ENCODE results near the gene CRYBG3.

Gene CRYBG3

GRCh38 chr3:97974996-97975395 is 153.2 kb downstream of the CRYBG3 start:
- TF ChIP-seq POLR2AphosphoS5 (IDR thresholded peaks at IDR 0.05; ENCODE audit: low read depth, low read length) (no peak), TAF1 (IDR thresholded peaks at IDR 0.05; ENCODE audit: borderline replicate concordance, insufficient read depth, low read length) (no peak), REST (IDR thresholded peaks at IDR 0.05; ENCODE audit: insufficient read depth in 1 of 2, low read depth in 2 of 2, low read length in 2 of 2) (no peak), SIN3A (IDR thresholded peaks at IDR 0.05; ENCODE audit: borderline replicate concordance, insufficient read depth, low read length) (no peak), FOXP2 (optimal IDR thresholded peaks at IDR 0.05; ENCODE audit: borderline replicate concordance, extremely low read depth, extremely low read length, insufficient read depth) (no peak)

- TF ChIP-seq SIN3A (IDR thresholded peaks at IDR 0.05; ENCODE audit: borderline replicate concordance, insufficient read depth, low read length): no peak
- TF ChIP-seq REST (IDR thresholded peaks at IDR 0.05; ENCODE audit: insufficient read depth in 1 of 2, low read depth in 2 of 2, low read length in 2 of 2): no peak
- no peak for TF ChIP-seq FOXP2 (optimal IDR thresholded peaks at IDR 0.05; ENCODE audit: borderline replicate concordance, extremely low read depth, extremely low read length, insufficient read depth)
- TF ChIP-seq TAF1 (IDR thresholded peaks at IDR 0.05; ENCODE audit: borderline replicate concordance, insufficient read depth, low read length): no peak
- TF ChIP-seq POLR2AphosphoS5 (IDR thresholded peaks at IDR 0.05; ENCODE audit: low read depth, low read length): no peak
Observed at GRCh38 chr3:97975466-97975865, 153.7 kb downstream of the CRYBG3 start.

- TF ChIP-seq TAF1 (IDR thresholded peaks at IDR 0.05; ENCODE audit: borderline replicate concordance, insufficient read depth, low read length) (no peak), REST (IDR thresholded peaks at IDR 0.05; ENCODE audit: insufficient read depth in 1 of 2, low read depth in 2 of 2, low read length in 2 of 2) (peak in 1 of 2 experiments; percentile 41; a peak in 1 of 4 replicates)
Observed at GRCh38 chr3:97979610-97980009, 157.8 kb downstream of the CRYBG3 start.

GRCh38 chr3:97981886-97982285 is 160.1 kb downstream of the CRYBG3 start:
- TF ChIP-seq TAF1 (IDR thresholded peaks at IDR 0.05; ENCODE audit: borderline replicate concordance, insufficient read depth, low read length) (no peak), FOXP2 (optimal IDR thresholded peaks at IDR 0.05; ENCODE audit: borderline replicate concordance, extremely low read depth, extremely low read length, insufficient read depth) (no peak), REST (IDR thresholded peaks at IDR 0.05; ENCODE audit: insufficient read depth in 1 of 2, low read depth in 2 of 2, low read length in 2 of 2) (no peak), POLR2AphosphoS5 (IDR thresholded peaks at IDR 0.05; ENCODE audit: low read depth, low read length) (no peak), SIN3A (IDR thresholded peaks at IDR 0.05; ENCODE audit: borderline replicate concordance, insufficient read depth, low read length) (no peak)

- no peak for TF ChIP-seq FOXP2 (optimal IDR thresholded peaks at IDR 0.05; ENCODE audit: borderline replicate concordance, extremely low read depth, extremely low read length, insufficient read depth)
- no peak for TF ChIP-seq REST (IDR thresholded peaks at IDR 0.05; ENCODE audit: insufficient read depth in 1 of 2, low read depth in 2 of 2, low read length in 2 of 2)
- no peak for TF ChIP-seq SIN3A (IDR thresholded peaks at IDR 0.05; ENCODE audit: borderline replicate concordance, insufficient read depth, low read length)
- TF ChIP-seq POLR2AphosphoS5 (IDR thresholded peaks at IDR 0.05; ENCODE audit: low read depth, low read length): no peak
- TF ChIP-seq TAF1 (IDR thresholded peaks at IDR 0.05; ENCODE audit: borderline replicate concordance, insufficient read depth, low read length): no peak
Observed at GRCh38 chr3:97983933-97984491, 162.2 kb downstream of the CRYBG3 start.
